Measurements from ENCODE around the gene CAPN10.

Gene CAPN10

GRCh38 chr2:240642061-240642805 lies 55.7 kb downstream of the CAPN10 start:
- DNase-seq, result no peak

GRCh38 chr2:240642806-240643092 lies 56.2 kb downstream of the CAPN10 start:
- DNase-seq, result no peak

GRCh38 chr2:240643093-240643810 lies 56.7 kb downstream of the CAPN10 start:
- DNase-seq, result no peak

- no peak for DNase-seq
Measured at GRCh38 chr2:240643811-240644150, 57.2 kb downstream of the CAPN10 start.

- DNase-seq, result no peak
Measured at GRCh38 chr2:240644171-240644651, 57.7 kb downstream of the CAPN10 start.

- no peak for DNase-seq
Measured at GRCh38 chr2:240644859-240645301, 58.3 kb downstream of the CAPN10 start.

- DNase-seq, result no peak
Measured at GRCh38 chr2:240645346-240645745, 58.8 kb downstream of the CAPN10 start.

GRCh38 chr2:240645801-240646175 lies 59.3 kb downstream of the CAPN10 start:
- DNase-seq, result no peak

- no peak for DNase-seq
Measured at GRCh38 chr2:240646176-240646899, 59.8 kb downstream of the CAPN10 start.

GRCh38 chr2:240646900-240647502 lies 60.5 kb downstream of the CAPN10 start:
- no peak for DNase-seq

- DNase-seq, result no peak
Measured at GRCh38 chr2:240647503-240648154, 61.1 kb downstream of the CAPN10 start.

- no peak for DNase-seq
Measured at GRCh38 chr2:240648155-240648649, 61.7 kb downstream of the CAPN10 start.
